OCI-LY3 (cell line): ENCODE results near the gene TBC1D13.

ENCODE experiments used
- H2AFZ ChIP-seq: fragments of 200-600, 300-600 bp; shearing (Covaris generic); 2 replicates; pipeline ENCODE4 v1.6.0; 2014; ENCODE audit warnings: antibody characterized with exemption, low read depth, low read length
- H3K27ac ChIP-seq: fragments of 200-600, 300-600 bp; sonication (generic); 2 replicates; pipeline ENCODE4 v1.5.1; 2014; ENCODE audit warnings: mild to moderate bottlenecking, low read length, moderate library complexity, mixed read lengths
- H3K27me3 ChIP-seq: fragments of 200-600, 300-600 bp; sonication (generic); 2 replicates; pipeline ENCODE4 v1.6.1; 2014; ENCODE audit warnings: low read depth, low read length, mixed read lengths
- H3K36me3 ChIP-seq: fragments of 200-600, 300-600 bp; sonication (generic); replicated peaks from 2 replicates; pipeline ENCODE3; 2014; ENCODE audit warnings: low read depth, low read length, mixed read lengths
- H3K4me1 ChIP-seq: fragments of 300-600, 200-600 bp; sonication (generic); 2 replicates; pipeline ENCODE4 v1.6.1; 2014; ENCODE audit warnings: low read length, mixed read lengths
- H3K4me2 ChIP-seq: fragments of 200-600, 300-600 bp; sonication (generic); 2 replicates; pipeline ENCODE4 v1.6.1; 2014; ENCODE audit warnings: low read length, mixed read lengths
- H3K4me3 ChIP-seq: fragments of 300-600, 200-600 bp; sonication (generic); 2 replicates; pipeline ENCODE4 v1.5.1; 2014; ENCODE audit warnings: antibody characterized with exemption, mild to moderate bottlenecking, low read length, moderate library complexity
- H3K79me2 ChIP-seq: fragments of 300-600, 200-600 bp; shearing (Covaris generic); 2 replicates; pipeline ENCODE4 v1.6.1; 2014; ENCODE audit warnings: mild to moderate bottlenecking, low read length, mixed read lengths
- H3K9ac ChIP-seq: fragments of 300-600, 200-600 bp; shearing (Covaris generic); 2 replicates; pipeline ENCODE4 v1.6.0; 2014; ENCODE audit warnings: mild to moderate bottlenecking, low read length, moderate library complexity
- H3K9me3 ChIP-seq: fragments of 200-600, 300-600 bp; shearing (Covaris generic); 2 replicates; pipeline ENCODE4 v1.6.1; 2014; ENCODE audit warnings: low read length, mixed read lengths; ENCODE audit not compliant: insufficient read depth
- H4K20me1 ChIP-seq: fragments of 200-600, 300-600 bp; sonication (generic); 2 replicates; pipeline ENCODE4 v1.6.1; 2016; ENCODE audit warnings: low read length, mixed read lengths; ENCODE audit not compliant: insufficient read depth
- EZH2phosphoT487 ChIP-seq: fragments of 200-600 bp; shearing (Covaris generic); IDR thresholded peaks from 2 replicates; pipeline ENCODE4 v1.6.1; 2018; ENCODE audit warnings: antibody characterized with exemption, mixed run types, low read depth
- TF ChIP-seq, protein P1 (sequence below): fragments of 200-600, 300-600 bp; sonication (generic); IDR thresholded peaks from 2 replicates; pipeline ENCODE4 v1.5.1; 2014; ENCODE audit warnings: antibody characterized with exemption, low read length, low read depth

TBC1D13 gene

DNA sequence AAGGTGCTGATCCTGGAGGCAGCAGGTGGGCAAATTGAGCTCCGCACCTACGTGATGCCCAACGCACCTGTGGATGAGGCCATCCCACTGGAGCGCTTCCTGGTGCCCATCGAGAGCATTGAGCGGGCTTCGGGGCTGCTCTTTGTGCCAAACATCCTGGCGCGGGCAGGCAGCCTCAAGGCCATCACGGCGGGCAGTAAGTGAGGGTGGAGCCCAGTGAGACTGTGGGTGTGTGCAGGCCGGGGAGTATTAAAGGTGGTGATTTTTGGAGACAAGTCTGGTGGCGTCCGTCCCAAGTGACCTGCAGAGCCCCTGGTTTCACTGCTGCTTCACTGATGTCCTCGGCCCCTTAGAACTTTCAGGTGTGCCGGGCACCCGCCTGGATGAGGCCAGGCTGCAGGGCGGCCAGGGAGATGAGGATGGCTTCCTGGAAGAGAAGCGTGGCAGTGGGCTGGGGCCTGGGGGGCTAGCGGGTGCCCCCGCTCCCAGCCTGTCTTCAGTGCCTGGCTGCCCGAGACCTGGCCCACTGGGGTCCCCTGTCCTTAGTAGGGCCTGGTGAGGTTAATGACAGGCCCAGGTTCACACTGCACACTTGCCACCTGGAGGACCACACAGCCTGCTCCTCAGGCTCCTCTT, 35.5 kb downstream of the TBC1D13 start:
- H3K9ac ChIP-seq: no peak overlapping the region
- no peak overlapping the region for H3K4me2 ChIP-seq
- no peak overlapping the region for H3K4me3 ChIP-seq
- H2AFZ ChIP-seq: no peak overlapping the region
- no peak for TF ChIP-seq EZH2phosphoT487
- TF ChIP-seq, protein P1, sequence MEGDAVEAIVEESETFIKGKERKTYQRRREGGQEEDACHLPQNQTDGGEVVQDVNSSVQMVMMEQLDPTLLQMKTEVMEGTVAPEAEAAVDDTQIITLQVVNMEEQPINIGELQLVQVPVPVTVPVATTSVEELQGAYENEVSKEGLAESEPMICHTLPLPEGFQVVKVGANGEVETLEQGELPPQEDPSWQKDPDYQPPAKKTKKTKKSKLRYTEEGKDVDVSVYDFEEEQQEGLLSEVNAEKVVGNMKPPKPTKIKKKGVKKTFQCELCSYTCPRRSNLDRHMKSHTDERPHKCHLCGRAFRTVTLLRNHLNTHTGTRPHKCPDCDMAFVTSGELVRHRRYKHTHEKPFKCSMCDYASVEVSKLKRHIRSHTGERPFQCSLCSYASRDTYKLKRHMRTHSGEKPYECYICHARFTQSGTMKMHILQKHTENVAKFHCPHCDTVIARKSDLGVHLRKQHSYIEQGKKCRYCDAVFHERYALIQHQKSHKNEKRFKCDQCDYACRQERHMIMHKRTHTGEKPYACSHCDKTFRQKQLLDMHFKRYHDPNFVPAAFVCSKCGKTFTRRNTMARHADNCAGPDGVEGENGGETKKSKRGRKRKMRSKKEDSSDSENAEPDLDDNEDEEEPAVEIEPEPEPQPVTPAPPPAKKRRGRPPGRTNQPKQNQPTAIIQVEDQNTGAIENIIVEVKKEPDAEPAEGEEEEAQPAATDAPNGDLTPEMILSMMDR: no peak
- H3K79me2 ChIP-seq: no peaks in the 10 kb centered on the region
- H3K27me3 ChIP-seq: no peaks in the 10 kb centered on the region
- H3K9me3 ChIP-seq: no peaks in the 10 kb centered on the region
- H3K36me3 ChIP-seq: peaks cover 21% of the 10 kb centered on the region
- no peaks in the 10 kb centered on the region for H3K4me1 ChIP-seq
- H4K20me1 ChIP-seq: no peaks in the 10 kb centered on the region
- no peak overlapping the region for H3K27ac ChIP-seq

GRCh38 chr9:128823362-128823902, 36.4 kb downstream of the TBC1D13 start:
- H2AFZ ChIP-seq: no peak overlapping the region
- no peak for TF ChIP-seq EZH2phosphoT487
- TF ChIP-seq, protein P1: no peak
- H3K4me2 ChIP-seq: no peak overlapping the region
- no peaks in the 10 kb centered on the region for H4K20me1 ChIP-seq
- no peak overlapping the region for H3K27ac ChIP-seq
- H3K4me3 ChIP-seq: no peak overlapping the region
- H3K27me3 ChIP-seq: no peaks in the 10 kb centered on the region
- peaks cover 21% of the 10 kb centered on the region for H3K36me3 ChIP-seq
- peaks cover under 1% of the 10 kb centered on the region for H3K4me1 ChIP-seq
- H3K9ac ChIP-seq: no peak overlapping the region
- H3K79me2 ChIP-seq: peaks cover 5% of the 10 kb centered on the region
- no peaks in the 10 kb centered on the region for H3K9me3 ChIP-seq

DNA sequence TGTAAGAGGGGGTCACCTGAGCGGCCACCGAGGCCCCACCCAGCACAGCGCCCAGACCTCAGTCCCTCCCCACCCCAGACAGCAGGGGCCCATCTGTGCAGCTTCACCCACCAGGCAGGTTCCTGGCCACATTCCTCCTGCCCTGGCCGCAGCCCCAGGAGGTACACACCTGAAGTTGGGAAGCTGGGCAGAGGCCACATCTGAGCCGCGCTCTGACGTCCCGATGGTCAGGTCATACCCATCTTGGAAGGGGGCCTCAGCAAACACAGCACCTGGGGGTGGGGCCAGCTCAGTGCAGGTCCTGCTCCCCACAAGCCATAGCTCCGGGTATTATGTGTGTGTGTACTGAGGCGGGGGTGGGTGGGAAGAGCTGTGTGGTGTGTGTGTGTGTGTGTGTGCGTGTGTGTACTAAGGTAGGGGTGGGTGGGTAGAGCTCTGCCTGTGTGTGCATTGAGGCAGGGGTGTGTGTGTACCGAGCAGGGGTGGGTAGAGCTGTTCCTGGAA, 36.9 kb downstream of the TBC1D13 start:
- H4K20me1 ChIP-seq: no peaks in the 10 kb centered on the region
- no peak overlapping the region for H3K4me2 ChIP-seq
- H3K4me3 ChIP-seq: no peak overlapping the region
- H3K79me2 ChIP-seq: peaks cover 10% of the 10 kb centered on the region
- H3K27ac ChIP-seq: no peak overlapping the region
- TF ChIP-seq EZH2phosphoT487: no peak
- TF ChIP-seq, protein P1: no peak
- H3K36me3 ChIP-seq: peaks cover 21% of the 10 kb centered on the region
- H3K27me3 ChIP-seq: no peaks in the 10 kb centered on the region
- H3K4me1 ChIP-seq: peaks cover 6% of the 10 kb centered on the region
- H2AFZ ChIP-seq: no peak overlapping the region
- no peaks in the 10 kb centered on the region for H3K9me3 ChIP-seq
- H3K9ac ChIP-seq: no peak overlapping the region

DNA sequence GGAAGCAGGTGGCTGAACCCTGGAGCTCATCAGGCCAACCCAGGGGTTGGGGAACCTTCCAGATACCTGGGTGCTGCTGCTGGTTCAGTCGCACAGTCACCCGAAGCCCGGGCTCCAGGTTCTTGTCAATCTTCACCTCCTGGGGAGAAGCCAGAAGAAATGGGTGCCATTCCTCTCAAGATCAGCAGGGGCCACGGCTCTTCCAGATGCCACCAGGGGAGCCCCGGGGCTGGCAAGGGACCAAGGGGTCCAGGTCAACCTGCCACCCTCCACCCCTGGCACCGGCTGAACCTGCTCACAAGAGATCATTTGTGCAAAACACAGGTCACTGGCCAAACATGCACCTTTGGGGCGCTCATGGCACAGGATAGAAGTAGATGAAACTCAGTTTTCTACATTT, 37.9 kb downstream of the TBC1D13 start:
- no peaks in the 10 kb centered on the region for H4K20me1 ChIP-seq
- peaks cover 21% of the 10 kb centered on the region for H3K36me3 ChIP-seq
- no peaks in the 10 kb centered on the region for H3K27me3 ChIP-seq
- peaks cover 16% of the 10 kb centered on the region for H3K79me2 ChIP-seq
- H3K4me1 ChIP-seq: peaks cover 6% of the 10 kb centered on the region
- TF ChIP-seq EZH2phosphoT487: no peak
- TF ChIP-seq, protein P1: no peak
- no peak overlapping the region for H3K27ac ChIP-seq
- H3K4me3 ChIP-seq: no peak overlapping the region
- H3K9me3 ChIP-seq: no peaks in the 10 kb centered on the region
- no peak overlapping the region for H3K9ac ChIP-seq
- H3K4me2 ChIP-seq: no peak overlapping the region
- no peak overlapping the region for H2AFZ ChIP-seq
